ACC112 (cell line): ENCODE data around the gene KIAA0930.
"Not testable (repeated sequence)": the region's sequence is repeated elsewhere in the genome, so short reads cannot be mapped to it uniquely, and the experiment has no call there.

Experiments
- H2AFZ ChIP-seq: fragments of 200-600 bp; sonication (generic); one replicate; pipeline ENCODE4 v1.6.0; 2017; ENCODE audit warnings: antibody characterized with exemption, low read length; ENCODE audit not compliant: unreplicated experiment
- H3K27ac ChIP-seq: fragments of 200-600 bp; sonication (generic); 2 replicates; pipeline ENCODE4 v1.5.1; 2014; ENCODE audit warnings: low read depth, mild to moderate bottlenecking, antibody characterized with exemption, low read length, moderate library complexity
- H3K27me3 ChIP-seq: fragments of 200-600 bp; sonication (generic); 2 replicates; pipeline ENCODE4 v1.6.1; 2014; ENCODE audit warnings: mild to moderate bottlenecking, antibody characterized with exemption, low read length, moderate library complexity, mixed read lengths; ENCODE audit not compliant: insufficient read depth
- H3K36me3 ChIP-seq: fragments of 200-600 bp; sonication (generic); 2 replicates; pipeline ENCODE4 v1.6.1; 2016; ENCODE audit warnings: mild to moderate bottlenecking, antibody characterized with exemption, low read length, moderate library complexity, mixed read lengths; ENCODE audit not compliant: insufficient read depth
- H3K4me1 ChIP-seq: fragments of 200-600 bp; sonication (generic); one replicate; pipeline ENCODE4 v1.6.1; 2016; ENCODE audit warnings: low read length, mixed read lengths; ENCODE audit not compliant: insufficient read depth, unreplicated experiment, control insufficient read depth
- H3K4me3 ChIP-seq: fragments of 200-600 bp; sonication (generic); 2 replicates; pipeline ENCODE4 v1.5.1; 2014; ENCODE audit warnings: mild to moderate bottlenecking, low read depth, low read length
- H3K79me2 ChIP-seq: fragments of 200-600 bp; sonication (generic); one replicate; pipeline ENCODE4 v1.6.0; 2016; ENCODE audit warnings: low read length; ENCODE audit not compliant: control insufficient read depth, unreplicated experiment, insufficient read depth

KIAA0930 gene

GRCh38 chr22:45262195-45262930 lies 21.7 kb upstream of the KIAA0930 start:
- Histone ChIP-seq H3K36me3 (no peaks in the 10 kb centered on the region), H3K27ac (no peak overlapping the region), H3K79me2 (no peaks in the 10 kb centered on the region), H3K4me3 (no peak overlapping the region), H2AFZ (no peak overlapping the region), H3K4me1 (no peaks in the 10 kb centered on the region), H3K27me3 (no peaks in the 10 kb centered on the region)

GRCh38 chr22:45261407-45262088 lies 20.9 kb upstream of the KIAA0930 start:
- H3K36me3 ChIP-seq, result no peaks in the 10 kb centered on the region
- H3K27me3 ChIP-seq, result no peaks in the 10 kb centered on the region
- no peak overlapping the region for H3K27ac ChIP-seq
- no peak overlapping the region for H3K4me3 ChIP-seq
- H3K4me1 ChIP-seq, result no peaks in the 10 kb centered on the region
- H3K79me2 ChIP-seq, result no peaks in the 10 kb centered on the region
- no peak overlapping the region for H2AFZ ChIP-seq

- H2AFZ ChIP-seq, H3K4me3 ChIP-seq, H3K79me2 ChIP-seq, H3K4me1 ChIP-seq, H3K36me3 ChIP-seq, H3K27ac ChIP-seq, H3K27me3 ChIP-seq: not testable (repeated sequence)
These were observed 19.7 kb upstream of the KIAA0930 start for GRCh38 chr22:45260395-45260759.

- H3K4me1 ChIP-seq, result no peaks in the 10 kb centered on the region
- H3K27ac ChIP-seq, result no peak overlapping the region
- no peaks in the 10 kb centered on the region for H3K36me3 ChIP-seq
- no peak overlapping the region for H3K4me3 ChIP-seq
- no peak overlapping the region for H2AFZ ChIP-seq
- no peaks in the 10 kb centered on the region for H3K27me3 ChIP-seq
- no peaks in the 10 kb centered on the region for H3K79me2 ChIP-seq
These were observed 19.2 kb upstream of the KIAA0930 start for GRCh38 chr22:45259754-45260394.

GRCh38 chr22:45257941-45258340 lies 17.2 kb upstream of the KIAA0930 start:
- H3K36me3 ChIP-seq, H2AFZ ChIP-seq, H3K4me1 ChIP-seq, H3K4me3 ChIP-seq, H3K27me3 ChIP-seq, H3K79me2 ChIP-seq, H3K27ac ChIP-seq: not testable (repeated sequence)

- Histone ChIP-seq H3K27ac (no peak overlapping the region), H3K27me3 (no peaks in the 10 kb centered on the region), H2AFZ (no peak overlapping the region), H3K4me1 (no peaks in the 10 kb centered on the region), H3K79me2 (no peaks in the 10 kb centered on the region), H3K36me3 (no peaks in the 10 kb centered on the region), H3K4me3 (no peak overlapping the region)
These were observed 14.1 kb upstream of the KIAA0930 start for GRCh38 chr22:45254789-45255278.

GRCh38 chr22:45254388-45254787 lies 13.7 kb upstream of the KIAA0930 start:
- no peak overlapping the region for H3K27ac ChIP-seq
- no peaks in the 10 kb centered on the region for H3K79me2 ChIP-seq
- no peak overlapping the region for H2AFZ ChIP-seq
- H3K4me3 ChIP-seq, result no peak overlapping the region
- H3K27me3 ChIP-seq, result no peaks in the 10 kb centered on the region
- H3K36me3 ChIP-seq, result no peaks in the 10 kb centered on the region
- no peaks in the 10 kb centered on the region for H3K4me1 ChIP-seq

- Histone ChIP-seq H3K4me1 (no peaks in the 10 kb centered on the region), H2AFZ (no peak overlapping the region), H3K36me3 (no peaks in the 10 kb centered on the region), H3K79me2 (no peaks in the 10 kb centered on the region), H3K27me3 (no peaks in the 10 kb centered on the region), H3K27ac (no peak overlapping the region), H3K4me3 (no peak overlapping the region)
These were observed 12.4 kb upstream of the KIAA0930 start for GRCh38 chr22:45253039-45253641.

- no peaks in the 10 kb centered on the region for H3K27me3 ChIP-seq
- H2AFZ ChIP-seq, result no peak overlapping the region
- no peaks in the 10 kb centered on the region for H3K36me3 ChIP-seq
- H3K4me3 ChIP-seq, result no peak overlapping the region
- no peaks in the 10 kb centered on the region for H3K79me2 ChIP-seq
- no peak overlapping the region for H3K27ac ChIP-seq
- peaks cover 2% of the 10 kb centered on the region for H3K4me1 ChIP-seq
These were observed 11.1 kb upstream of the KIAA0930 start for GRCh38 chr22:45251825-45252224.

GRCh38 chr22:45248832-45249561 lies 8.3 kb upstream of the KIAA0930 start:
- Histone ChIP-seq H3K79me2 (no peaks in the 10 kb centered on the region), H3K4me3 (no peak overlapping the region), H3K27me3 (no peaks in the 10 kb centered on the region), H3K36me3 (no peaks in the 10 kb centered on the region), H2AFZ (no peak overlapping the region), H3K27ac (no peak overlapping the region), H3K4me1 (peaks cover 10% of the 10 kb centered on the region)
